Mucosa of descending colon (tissue), 3 donors: Measurements from ENCODE around the gene FADD. TPM values are rescaled to one million over a fixed set of nuclear protein-coding genes. Genes with fewer than 3 reads are reported as not detected.

Experiments
- ATAC-seq: fragments of 200-7000 bp; cut with Tn5 transposase; one replicate; pipeline ENCODE4 v1.9.1; 2020; ENCODE audit warnings: mild to moderate bottlenecking, moderate library complexity
- DNase-seq, 3 donors: peaks; one replicate each; pipeline ENCODE4 v3.0.0-alpha.2; 2020
- H3K36me3 ChIP-seq: fragments of 200-600 bp; one replicate; pipeline ENCODE4 v1.8.0; 2021; ENCODE audit warnings: low read depth, mild to moderate bottlenecking
- H3K4me1 ChIP-seq: fragments of 200-600 bp; one replicate; pipeline ENCODE4 v1.8.0; 2021; ENCODE audit warnings: low read depth, mild to moderate bottlenecking
- H3K4me3 ChIP-seq: fragments of 200-600 bp; one replicate; pipeline ENCODE4 v1.8.0; 2021; ENCODE audit warnings: mild to moderate bottlenecking
- H3K9me3 ChIP-seq: fragments of 200-600 bp; one replicate; pipeline ENCODE4 v1.8.0; 2021; ENCODE audit warnings: mild to moderate bottlenecking
- intact Hi-C, 2 donors: fragments of 100-400 bp; cut with DNase I in 1 of 2; cut with micrococcal nuclease in 1 of 2; formaldehyde crosslinking; loops; one replicate each; pipeline versions ENCODE4 v1.11.0 to v1.11.1; 2022; cut with DNase I, micrococcal nuclease
- total RNA-seq, 3 donors: library from RNA; stranded (reverse); fragmentation: NEBNext Ultra II Directional in 2 of 3; extraction: Animal tissue kit (Norgen Biotek cat#: 25700) in 2 of 3; gene quantifications; one replicate each; pipeline versions ENCODE4 v1.2.1 to v1.2.4, GENCODE V29; 2021 to 2023
- TF ChIP-seq, protein P1 (sequence below): fragments of 200-600 bp; IDR thresholded peaks from one replicate; pipeline ENCODE4 v1.8.0; 2022; ENCODE audit warnings: antibody characterized with exemption, mild to moderate bottlenecking
- donor health status: DM: no; HTN: no; CAD: no; lungs with moderate emphysema.
- donor health status: DM: no; HTN: no; CAD: no.
- donor health status: DM: no; HTN: yes; CAD: no.

The FADD gene
- total RNA-seq, 3 donors from 2014 or later = 26.3 to 31.0 (median 26.9) TPM

DNA sequence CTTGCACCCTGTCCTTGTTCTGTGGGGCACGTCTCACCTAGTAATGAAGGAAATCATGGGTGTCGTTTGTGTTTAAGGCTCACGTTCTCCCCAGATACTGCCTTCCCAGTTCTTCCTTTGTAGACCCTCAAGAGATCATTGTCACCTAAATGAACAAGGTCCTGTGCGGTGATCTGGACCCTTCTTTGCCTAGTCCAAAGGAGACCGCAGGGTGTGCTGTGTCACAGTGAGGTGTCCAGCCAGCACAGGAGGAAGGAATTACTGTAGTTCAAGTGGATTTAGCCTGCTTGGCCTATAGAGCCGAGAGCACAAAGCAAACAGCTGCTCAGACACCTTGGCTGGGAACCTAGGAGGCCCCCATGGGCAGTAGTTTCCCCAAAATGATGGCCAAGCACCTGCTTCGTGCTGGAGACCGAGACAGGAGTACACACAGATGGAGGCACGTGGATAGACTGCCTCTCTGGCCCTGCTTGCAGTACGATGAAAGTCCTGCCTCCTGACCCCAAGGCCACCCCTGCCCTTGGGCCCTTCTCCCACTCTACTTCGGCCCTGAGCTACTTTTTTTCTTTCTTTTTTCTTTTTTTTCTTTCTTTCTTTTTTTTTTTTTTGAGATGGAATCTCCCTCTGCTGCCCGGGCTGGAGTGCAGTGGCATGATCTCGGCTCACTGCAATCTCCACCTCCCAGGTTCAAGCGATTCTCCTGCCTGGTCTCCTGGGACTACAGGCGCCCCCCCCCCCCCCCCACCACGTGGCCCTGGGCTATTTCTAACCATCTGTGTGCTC lies 48.0 kb downstream of the FADD start:
- no peak for ATAC-seq
- TF ChIP-seq, protein P1, sequence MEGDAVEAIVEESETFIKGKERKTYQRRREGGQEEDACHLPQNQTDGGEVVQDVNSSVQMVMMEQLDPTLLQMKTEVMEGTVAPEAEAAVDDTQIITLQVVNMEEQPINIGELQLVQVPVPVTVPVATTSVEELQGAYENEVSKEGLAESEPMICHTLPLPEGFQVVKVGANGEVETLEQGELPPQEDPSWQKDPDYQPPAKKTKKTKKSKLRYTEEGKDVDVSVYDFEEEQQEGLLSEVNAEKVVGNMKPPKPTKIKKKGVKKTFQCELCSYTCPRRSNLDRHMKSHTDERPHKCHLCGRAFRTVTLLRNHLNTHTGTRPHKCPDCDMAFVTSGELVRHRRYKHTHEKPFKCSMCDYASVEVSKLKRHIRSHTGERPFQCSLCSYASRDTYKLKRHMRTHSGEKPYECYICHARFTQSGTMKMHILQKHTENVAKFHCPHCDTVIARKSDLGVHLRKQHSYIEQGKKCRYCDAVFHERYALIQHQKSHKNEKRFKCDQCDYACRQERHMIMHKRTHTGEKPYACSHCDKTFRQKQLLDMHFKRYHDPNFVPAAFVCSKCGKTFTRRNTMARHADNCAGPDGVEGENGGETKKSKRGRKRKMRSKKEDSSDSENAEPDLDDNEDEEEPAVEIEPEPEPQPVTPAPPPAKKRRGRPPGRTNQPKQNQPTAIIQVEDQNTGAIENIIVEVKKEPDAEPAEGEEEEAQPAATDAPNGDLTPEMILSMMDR = no peak
- H3K9me3 ChIP-seq = no peaks in the 10 kb centered on the region
- no peaks in the 10 kb centered on the region for H3K4me1 ChIP-seq
- intact Hi-C loops = no loop called here
- DNase-seq = no peak
- H3K4me3 ChIP-seq = no peak overlapping the region
- no peaks in the 10 kb centered on the region for H3K36me3 ChIP-seq

DNA sequence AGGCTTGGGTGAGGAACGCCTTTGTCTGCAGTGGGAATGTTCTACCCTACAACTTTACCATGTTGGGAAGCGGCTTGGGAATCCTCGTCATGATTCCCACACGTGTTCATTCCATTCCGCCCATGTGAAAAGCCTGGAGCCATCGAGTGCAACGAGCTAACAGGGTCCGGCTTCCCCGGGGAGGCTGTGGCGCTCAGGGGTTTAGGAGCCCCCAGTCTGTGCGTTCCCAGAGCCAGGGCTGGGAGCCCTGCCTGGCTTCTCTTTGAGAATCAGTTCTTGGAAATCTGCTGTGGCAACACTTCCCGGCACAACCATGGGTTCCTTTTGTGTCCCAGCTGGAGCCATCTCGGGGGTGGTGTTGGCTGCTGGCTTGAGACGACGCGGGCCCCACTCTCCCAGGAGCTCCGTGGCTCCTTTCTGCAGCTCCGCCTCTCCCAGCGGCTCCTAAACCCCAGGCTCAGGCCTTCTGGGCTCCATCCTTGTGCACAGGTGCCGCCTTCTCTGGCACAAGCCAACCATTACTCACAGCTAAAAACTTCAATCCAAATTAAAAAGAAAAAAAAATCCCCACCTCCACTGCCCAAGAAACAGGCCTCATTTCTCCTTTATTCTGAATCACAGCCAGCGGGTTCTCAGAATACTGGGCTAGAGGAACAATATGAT lies 48.7 kb downstream of the FADD start:
- DNase-seq = no peak
- ATAC-seq = no peak
- intact Hi-C loops = no loop called here
- no peaks in the 10 kb centered on the region for H3K4me1 ChIP-seq
- no peak overlapping the region for H3K4me3 ChIP-seq
- TF ChIP-seq, protein P1 = no peak
- no peaks in the 10 kb centered on the region for H3K9me3 ChIP-seq
- no peaks in the 10 kb centered on the region for H3K36me3 ChIP-seq

DNA sequence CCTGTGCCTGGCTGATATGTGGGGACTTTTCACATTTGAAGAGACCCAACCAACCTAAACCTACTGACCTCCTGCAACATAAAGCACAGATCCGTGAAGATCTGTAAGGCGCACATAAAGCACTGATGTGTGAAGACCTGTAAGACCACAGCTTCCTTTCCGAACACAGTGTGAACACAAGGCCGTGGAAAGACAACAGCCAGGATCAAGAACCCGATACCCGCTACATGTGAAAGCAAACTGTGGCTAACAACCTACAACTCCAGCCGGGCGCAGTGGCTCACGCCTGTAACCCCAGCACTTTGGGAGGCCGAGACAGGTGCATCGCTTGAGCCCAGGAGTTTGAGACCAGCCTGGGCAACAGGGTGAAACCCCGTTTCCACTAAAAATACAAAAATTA lies 49.7 kb downstream of the FADD start:
- TF ChIP-seq, protein P1 = no peak
- Histone ChIP-seq H3K4me3 (no peak overlapping the region), H3K9me3 (no peaks in the 10 kb centered on the region), H3K4me1 (no peaks in the 10 kb centered on the region), H3K36me3 (no peaks in the 10 kb centered on the region)
- ATAC-seq (no peak), DNase-seq (no peak)
- intact Hi-C loops = no loop called here

DNA sequence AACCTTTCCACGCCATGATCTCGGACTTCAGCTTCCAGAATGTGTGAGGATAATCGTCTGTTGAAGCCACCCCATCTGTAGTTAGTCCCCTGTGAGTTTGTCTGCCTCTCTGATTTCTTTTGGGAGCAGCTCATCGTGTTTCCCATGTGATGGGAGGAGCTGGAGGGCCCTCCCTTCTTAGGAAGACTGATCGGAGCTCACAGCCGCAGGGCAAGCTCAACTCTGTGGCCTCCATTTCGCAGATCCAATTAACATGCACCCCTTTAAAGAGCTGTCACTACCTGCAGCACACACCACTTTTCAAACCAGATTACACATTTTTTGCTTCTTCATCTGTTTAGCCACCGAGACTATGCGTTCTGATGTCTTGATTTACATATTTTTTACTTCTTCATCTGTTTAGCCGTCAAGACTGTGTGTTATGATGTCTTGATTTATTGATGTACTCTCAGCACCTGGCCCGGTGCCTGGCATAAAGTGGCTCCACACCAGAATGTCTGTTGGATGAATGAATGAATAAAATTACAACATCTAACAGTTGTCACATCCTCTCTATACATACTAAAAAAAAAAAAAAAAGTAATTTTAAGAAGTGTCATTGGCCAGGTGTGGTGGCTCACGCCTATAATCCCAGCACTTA lies 52.5 kb downstream of the FADD start:
- Histone ChIP-seq H3K4me3 (no peak overlapping the region), H3K4me1 (no peaks in the 10 kb centered on the region), H3K9me3 (no peaks in the 10 kb centered on the region), H3K36me3 (no peaks in the 10 kb centered on the region)
- no peak for ATAC-seq
- intact Hi-C loops = no loop called here
- no peak for DNase-seq
- TF ChIP-seq, protein P1 = no peak

Other genes with a start within 250 kb of the FADD start
- gene ANO1, start 125.0 kb upstream of the FADD start, total RNA-seq = 10 to 100 TPM; 10.7 to 26.6 (median 11.8) TPM
- gene PPFIA1, start 67.4 kb downstream of the FADD start, total RNA-seq = 10 to 100 TPM; 58.5 to 65.7 (median 65.0) TPM
- gene CTTN, start 195.2 kb downstream of the FADD start, total RNA-seq = 100 to 1,000 TPM; 223 to 314 (median 280) TPM